Retina (tissue), 1 donor: Measurements from ENCODE around the gene SGMS1.
"Not testable (repeated sequence)": the region's sequence is repeated elsewhere in the genome, so short reads cannot be mapped to it uniquely, and the experiment has no call there.

Experiments
- DNase-seq: peaks from one replicate; pipeline ENCODE4 v3.0.0-alpha.2; 2016

The SGMS1 gene

DNA sequence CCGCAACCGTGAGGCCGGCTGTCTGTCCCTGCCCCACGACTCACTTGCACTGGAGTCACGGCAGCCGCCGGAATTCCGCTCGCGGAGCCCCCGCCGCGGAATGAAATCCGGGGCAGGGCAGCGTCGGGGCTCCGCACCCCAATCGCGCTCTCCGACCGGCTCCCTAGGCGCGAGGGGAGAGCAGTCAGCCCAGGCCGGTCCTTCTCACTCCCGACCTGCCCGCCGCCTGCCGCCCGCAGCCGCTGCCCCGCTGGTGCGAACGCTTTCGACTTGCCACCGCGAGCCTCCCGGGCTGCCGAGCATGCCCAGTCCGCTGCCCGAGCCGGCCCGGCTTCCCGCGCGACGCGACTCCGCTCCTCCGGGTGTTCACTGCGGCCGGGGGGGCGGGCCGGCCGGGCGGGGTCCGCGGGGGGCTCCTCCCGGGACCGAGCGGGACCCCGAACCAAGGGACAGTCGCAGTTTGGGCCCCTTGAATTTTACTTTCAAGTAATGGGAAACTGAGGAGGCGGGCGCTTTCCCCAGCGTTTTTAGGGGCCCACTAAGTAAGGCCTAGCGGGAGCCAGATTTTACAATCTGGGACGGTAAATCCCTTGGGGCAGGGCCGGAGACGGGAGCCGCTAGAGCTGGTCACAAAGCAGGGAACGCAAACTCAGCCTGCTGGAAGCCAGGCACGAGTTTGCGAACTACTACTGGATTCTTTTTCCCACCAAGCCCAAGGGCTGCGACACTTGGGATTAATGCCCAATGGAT lies at the start of gene SGMS1:
TSS of gene SGMS1 (minus strand) at position 294 of the 750 bp plus-strand sequence. CDS start 279,842 bp downstream, outside the sequence.
- DNase-seq, result peak; percentile 97

DNA sequence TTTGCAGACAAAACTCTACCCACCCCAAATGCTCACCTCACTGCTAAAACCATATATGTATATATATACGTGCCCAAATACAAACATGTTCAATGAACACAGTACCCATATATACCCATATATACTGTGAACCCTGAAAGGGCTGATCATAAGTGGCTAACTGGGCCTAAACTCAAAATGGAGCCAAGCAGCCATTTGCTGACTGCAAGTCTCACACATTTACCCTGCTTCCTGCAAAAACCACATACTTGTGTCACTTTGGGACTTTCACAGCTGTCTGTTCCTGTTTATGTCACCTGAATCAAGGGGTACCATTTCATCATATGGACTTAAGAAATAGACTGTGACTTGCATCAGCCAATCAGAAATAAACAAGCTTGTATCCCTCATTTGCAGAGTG lies 48.4 kb upstream of the SGMS1 start:
- DNase-seq, result not testable (repeated sequence)

DNA sequence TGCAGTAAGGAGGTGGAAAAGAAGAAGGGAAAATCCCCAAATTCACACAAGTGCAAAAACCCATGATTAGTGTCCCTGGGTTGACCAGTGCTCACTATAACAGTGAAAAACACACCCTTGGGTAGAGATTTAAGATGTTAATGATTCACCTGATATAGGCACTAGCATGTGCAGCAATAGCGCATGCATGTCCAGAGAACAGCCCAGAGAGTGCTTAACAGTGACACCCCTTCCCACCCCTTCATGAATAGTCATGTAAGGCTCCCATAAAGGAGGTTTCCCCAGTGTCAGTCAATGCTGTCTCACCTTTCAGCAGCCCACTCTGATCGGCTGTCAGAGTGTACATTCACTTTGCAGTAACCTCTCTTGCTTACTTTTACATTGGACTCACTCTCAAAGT lies 47.9 kb upstream of the SGMS1 start:
- not testable (repeated sequence) for DNase-seq

DNA sequence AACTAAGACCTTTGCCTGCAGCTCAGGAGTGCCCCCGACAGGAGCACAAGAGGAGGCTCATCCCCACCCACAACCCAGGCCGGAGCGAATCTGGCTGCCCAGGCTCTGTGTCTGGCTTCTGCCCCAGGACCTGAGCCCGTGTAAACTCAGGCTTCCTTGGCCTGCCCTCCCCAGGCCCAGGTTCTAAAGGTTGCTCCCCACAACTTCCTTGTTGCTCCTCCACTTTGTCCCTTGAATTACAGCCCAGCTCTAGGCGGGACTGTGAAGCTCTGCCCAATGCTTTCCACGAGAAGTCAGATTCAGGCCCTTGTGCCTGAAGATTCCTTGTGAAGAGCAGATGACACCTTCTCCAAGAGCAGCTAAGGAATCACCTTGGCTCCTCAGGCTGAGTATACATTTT lies 46.2 kb upstream of the SGMS1 start:
- not testable (repeated sequence) for DNase-seq

DNA sequence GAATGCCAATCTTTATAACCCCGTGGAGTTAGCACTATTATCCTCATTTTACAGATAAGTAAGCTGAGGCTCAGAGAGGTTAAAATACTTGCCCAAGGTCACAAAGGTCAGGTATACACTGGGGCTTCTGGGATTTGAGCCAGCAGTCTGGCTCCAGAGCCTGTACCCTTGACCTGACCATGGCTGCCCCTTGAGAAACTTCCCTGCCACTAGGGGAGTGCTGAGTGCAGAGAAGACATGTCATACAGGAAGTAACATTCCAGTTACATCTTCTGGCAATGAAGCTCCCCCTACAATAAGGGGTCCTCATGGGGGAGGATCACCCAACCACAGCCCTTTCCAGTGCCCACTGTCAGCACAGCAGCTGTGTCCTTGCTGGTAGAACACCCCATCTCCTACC lies 43.6 kb upstream of the SGMS1 start:
- not testable (repeated sequence) for DNase-seq

- not testable (repeated sequence) for DNase-seq
Observed at GRCh38 chr10:50662420-50662819, 38.7 kb upstream of the SGMS1 start.

DNA sequence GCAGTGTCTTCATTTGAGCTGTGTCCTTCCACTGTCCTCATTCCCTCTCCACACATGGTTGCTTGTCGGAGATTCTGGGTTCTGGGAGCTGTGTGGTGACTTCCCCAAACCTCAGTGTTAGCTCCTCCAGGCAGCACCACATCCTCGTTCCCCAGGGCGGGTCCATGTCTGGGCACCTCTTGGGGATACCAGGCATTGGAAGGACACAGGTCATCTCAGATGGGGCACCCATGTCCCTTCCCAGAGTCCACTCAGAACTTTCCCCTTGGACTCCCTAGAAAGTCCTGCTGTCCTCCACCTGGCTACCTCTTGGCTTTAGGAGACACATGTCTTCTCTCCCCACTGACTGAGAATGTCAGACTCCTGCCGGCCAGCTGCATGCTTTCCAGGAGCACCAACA lies 37.8 kb upstream of the SGMS1 start:
- not testable (repeated sequence) for DNase-seq

GRCh38 chr10:50659865-50660730 lies 36.3 kb upstream of the SGMS1 start:
- not testable (repeated sequence) for DNase-seq

GRCh38 chr10:50659016-50659864 lies 35.5 kb upstream of the SGMS1 start:
- not testable (repeated sequence) for DNase-seq

DNA sequence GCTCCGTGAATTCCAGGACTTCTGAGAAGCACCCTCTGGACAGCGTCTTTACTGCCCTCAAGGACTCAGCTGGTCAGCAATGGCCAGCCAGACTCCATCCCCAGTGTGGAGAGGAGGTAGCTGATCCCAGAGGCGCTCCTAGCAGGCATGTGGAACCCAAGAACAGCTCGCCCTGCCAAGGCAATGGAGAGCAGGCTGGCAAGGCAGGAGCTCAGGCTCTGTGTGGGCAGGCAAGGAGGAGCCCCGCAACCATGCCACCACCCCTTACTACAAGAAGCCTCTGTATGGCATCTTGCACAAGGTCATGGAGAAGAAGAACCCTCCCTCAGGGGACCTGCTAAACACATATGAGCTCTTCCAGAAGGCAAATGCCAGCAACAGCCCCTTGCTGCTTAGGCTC lies 34.4 kb upstream of the SGMS1 start:
- DNase-seq, result no peak

- DNase-seq, result no peak
Observed at GRCh38 chr10:50653758-50654157, 30.0 kb upstream of the SGMS1 start.

DNA sequence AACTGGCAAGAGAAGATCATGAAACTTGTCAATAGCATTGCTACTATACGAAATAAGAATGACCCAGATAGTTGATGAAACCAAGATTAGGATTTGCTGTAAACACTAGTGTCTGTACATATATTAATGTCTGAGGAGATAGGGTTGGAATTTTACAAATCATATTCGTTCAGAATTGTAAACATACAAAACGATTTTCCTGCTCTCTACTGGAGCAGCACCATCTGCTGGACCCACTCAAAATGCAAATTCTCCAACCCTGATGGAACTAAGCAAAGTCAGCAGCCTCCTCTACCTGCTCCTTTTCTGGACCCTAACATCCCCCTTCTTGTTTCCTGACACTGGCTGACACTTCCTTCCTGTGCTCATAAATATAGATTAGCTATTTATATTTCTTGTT lies 29.4 kb upstream of the SGMS1 start:
- DNase-seq, result no peak

GRCh38 chr10:50651808-50652207 lies 28.1 kb upstream of the SGMS1 start:
- DNase-seq, result no peak

- no peak for DNase-seq
Observed at GRCh38 chr10:50650481-50650880, 26.7 kb upstream of the SGMS1 start.

DNA sequence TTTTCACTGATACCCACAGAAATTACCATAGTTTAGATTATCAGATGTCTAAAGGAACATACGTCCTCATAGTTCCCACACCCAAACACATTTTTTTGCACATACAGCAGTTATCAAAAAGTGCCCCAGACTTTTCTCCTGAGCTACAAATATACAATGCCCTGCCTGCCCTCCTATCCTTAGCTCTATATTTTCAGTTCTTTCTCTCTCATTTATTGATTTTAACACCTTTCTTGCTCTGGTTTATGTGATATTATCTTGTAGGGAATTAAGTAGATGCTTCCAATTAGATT lies 25.1 kb upstream of the SGMS1 start:
- no peak for DNase-seq

DNA sequence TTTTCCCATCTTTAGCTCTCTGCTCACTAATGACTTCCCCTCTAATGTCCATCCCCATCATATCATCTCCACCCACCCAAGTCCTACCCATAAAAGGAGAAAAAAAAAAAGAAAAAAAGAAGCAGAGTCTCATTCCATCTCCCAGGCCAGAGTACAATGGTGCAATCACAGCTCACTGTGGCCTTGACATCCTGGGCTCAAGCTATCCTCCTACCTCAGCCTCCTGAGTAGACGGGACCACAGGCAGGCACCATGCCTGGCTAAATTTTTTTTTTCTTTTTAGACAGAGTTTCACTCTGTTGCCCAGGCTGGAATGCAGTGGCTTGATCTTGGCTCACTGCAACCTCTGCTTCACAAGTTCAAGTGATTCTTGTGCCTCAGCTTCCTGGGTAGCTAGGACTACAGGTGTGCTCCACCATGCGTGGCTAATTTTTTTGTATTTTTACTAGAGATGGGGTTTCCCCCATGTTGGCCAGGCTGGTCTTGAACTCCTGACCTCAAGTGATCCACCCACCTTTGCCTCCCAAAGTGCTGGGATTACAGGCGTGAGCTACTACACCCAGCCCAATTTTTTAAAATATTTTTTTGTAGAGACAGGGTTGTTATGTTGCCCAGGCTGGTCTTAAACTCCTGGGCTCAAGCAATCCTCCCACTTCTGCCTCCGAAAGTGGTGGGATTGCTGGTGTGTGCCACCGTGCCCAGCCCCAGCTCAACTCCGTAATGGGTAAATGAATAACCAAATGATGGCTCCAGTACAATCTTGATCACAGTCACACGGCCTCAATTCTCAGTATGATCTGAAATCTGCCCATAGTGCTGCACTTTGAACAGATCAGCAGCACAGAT lies 24.6 kb upstream of the SGMS1 start:
- no peak for DNase-seq

DNA sequence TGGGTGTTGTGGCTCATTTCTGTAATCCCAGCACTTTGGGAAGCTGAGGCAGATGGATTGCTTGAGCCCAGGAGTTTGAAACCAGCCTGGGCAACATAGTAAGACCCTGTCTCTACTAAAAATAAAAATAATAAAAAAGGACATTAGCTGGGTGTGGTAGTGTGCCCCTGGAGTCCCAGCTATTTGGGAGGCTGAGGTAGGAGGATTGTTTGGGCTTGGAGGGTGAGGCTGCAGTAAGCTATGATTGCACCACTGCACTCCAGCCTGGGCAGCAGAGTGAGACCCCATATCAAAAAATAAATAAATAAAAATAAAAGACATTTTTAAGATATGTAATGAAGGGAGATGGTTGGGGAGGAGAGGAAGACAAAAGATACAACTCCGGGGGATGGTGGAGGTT lies 23.6 kb upstream of the SGMS1 start:
- not testable (repeated sequence) for DNase-seq

DNA sequence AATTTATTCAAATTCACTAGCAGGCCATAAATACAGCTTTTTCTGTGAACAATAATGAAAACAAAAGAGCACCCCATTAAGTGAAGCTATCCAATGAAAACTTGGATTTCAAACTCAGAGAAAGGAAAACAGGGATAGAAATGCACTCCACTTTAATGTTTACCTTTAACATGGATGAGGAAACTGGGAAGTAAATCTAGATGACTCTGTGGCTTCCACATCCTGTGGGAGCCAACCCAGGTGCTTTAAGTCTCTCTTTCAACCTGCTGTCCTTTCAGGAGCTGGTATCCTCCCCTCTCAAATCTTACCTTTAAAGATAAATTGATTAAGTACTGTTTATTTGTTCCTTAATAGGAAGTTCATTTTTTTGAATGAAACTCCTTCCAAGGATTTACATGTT lies 21.5 kb upstream of the SGMS1 start:
- DNase-seq, result no peak

DNA sequence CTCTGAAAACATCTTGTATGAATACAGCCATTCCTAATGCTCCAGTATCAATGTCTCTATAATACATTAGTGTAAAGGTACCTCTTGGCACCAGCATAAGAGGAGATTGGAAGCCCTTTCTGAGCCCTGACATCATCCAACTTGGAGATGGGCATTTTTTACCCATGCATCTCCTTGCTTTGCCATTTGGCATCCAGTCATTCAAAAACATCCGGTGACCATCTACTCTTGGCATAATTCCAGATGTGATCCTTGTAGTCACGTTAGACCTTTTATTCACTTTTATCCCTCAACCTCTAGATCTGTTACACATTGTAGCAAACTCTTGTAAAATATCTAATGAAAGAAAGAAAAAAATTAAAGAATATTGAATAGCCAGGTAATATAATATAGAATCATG lies 17.9 kb upstream of the SGMS1 start:
- no peak for DNase-seq

DNA sequence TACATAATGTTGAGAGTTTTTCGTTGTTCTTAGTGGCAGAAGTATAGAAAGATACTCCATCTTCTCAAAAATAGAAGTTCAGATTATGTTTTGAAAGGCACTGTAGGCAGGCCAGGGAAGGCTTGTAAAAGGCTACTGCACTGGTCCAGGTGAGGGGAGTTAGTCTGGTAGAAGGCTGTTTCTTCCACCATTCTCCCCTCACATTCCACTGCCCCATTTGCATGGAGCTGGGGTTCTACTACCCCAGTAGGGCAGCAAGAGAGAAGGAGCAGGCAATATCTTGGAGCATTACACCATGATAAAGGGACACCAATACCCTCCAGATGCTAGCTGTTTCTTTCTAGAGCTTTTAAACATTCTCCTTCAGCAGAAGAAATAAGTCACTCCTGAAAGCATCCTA lies 16.5 kb upstream of the SGMS1 start:
- DNase-seq, result no peak

- DNase-seq, result no peak
Observed at GRCh38 chr10:50636618-50637579, 13.1 kb upstream of the SGMS1 start.
